K562 (cell line): ENCODE data around the gene KPNA4. TPM values are rescaled to one million over a fixed set of nuclear protein-coding genes. Genes with fewer than 3 reads are reported as not detected.

ENCODE experiments used
- BACH1 ChIP-seq: fragments of 200-800 bp; sonication (Bioruptor generic); IDR thresholded peaks from 2 replicates; pipeline ENCODE4 v1.6.1; 2016; ENCODE audit warnings: missing genetic modification characterization, missing compliant biosample characterization
- DMBX1 ChIP-seq: fragments of 250-450 bp; sonication (Bioruptor Pico); IDR thresholded peaks from 2 replicates; pipeline ENCODE4 v1.8.0; 2022; ENCODE audit warnings: inconsistent platforms, mild to moderate bottlenecking, moderate library complexity, borderline replicate concordance
- GABPB2 ChIP-seq: fragments of 250-450 bp; sonication (Bioruptor Pico); conservative IDR thresholded peaks from 2 replicates; pipeline ENCODE4 v1.5.1; 2021; ENCODE audit warnings: mild to moderate bottlenecking
- KDM5B ChIP-seq: fragments of 200-600 bp; sonication (generic); IDR thresholded peaks from 2 replicates; pipeline ENCODE4 v1.6.1; 2012; ENCODE audit warnings: low read depth, mild to moderate bottlenecking, moderate library complexity, low read length, control low read depth, inconsistent platforms; ENCODE audit not compliant: insufficient replicate concordance
- NCOR1 ChIP-seq: fragments of 450-650 bp; IDR thresholded peaks from 2 replicates; pipeline ENCODE4 v1.6.1; 2016; ENCODE audit warnings: mild to moderate bottlenecking, moderate library complexity
- PHF21A ChIP-seq: fragments of 450-650 bp; IDR thresholded peaks from 2 replicates; pipeline ENCODE4 v1.6.1; 2017; ENCODE audit warnings: low read depth, borderline replicate concordance
- PPARD ChIP-seq: fragments of 250-450 bp; sonication (Bioruptor Pico); IDR thresholded peaks from 2 replicates; pipeline ENCODE4 v1.8.0; 2022; ENCODE audit warnings: inconsistent platforms, mild to moderate bottlenecking, moderate library complexity
- PRPF4 ChIP-seq: fragments of 200-400 bp; formaldehyde crosslinking; IDR thresholded peaks from one replicate; pipeline ENCODE4 v1.6.1; 2017; ENCODE audit warnings: low read length, low read depth, mild to moderate bottlenecking; ENCODE audit not compliant: insufficient read depth, poor library complexity, severe bottlenecking
- RBM17 ChIP-seq: fragments of 200-400 bp; formaldehyde crosslinking; IDR thresholded peaks from 2 replicates; pipeline ENCODE4 v1.6.1; 2017; ENCODE audit warnings: low read depth, mild to moderate bottlenecking, low read length, borderline replicate concordance
- ZFX ChIP-seq: sonication (generic); formaldehyde crosslinking; IDR thresholded peaks from 2 replicates; pipeline ENCODE4 v1.8.0; 2022; ENCODE audit warnings: mild to moderate bottlenecking, missing genetic modification reagents, moderate library complexity
- ZKSCAN8 ChIP-seq: fragments of 200-800 bp; sonication (Bioruptor generic); IDR thresholded peaks from 2 replicates; pipeline ENCODE4 v1.6.1; 2016; ENCODE audit warnings: missing genetic modification characterization, missing compliant biosample characterization
- polyA plus RNA-seq, 8 experiments: library from polyadenylated mRNA; depleted of rRNA in 4 of 8; stranded (reverse) in 5 of 8; unstranded in 3 of 8; fragments of >200 nt; fragmentation: Nextera tagmentation in 2 of 8; fragmentation: Illumina TruSeq in 1 of 8; extraction: Ambion mirVana in 2 of 8; extraction: Trizol in 1 of 8; gene quantifications; 2 replicates each; pipeline versions ENCODE4 v1.2.1 to v1.2.3, GENCODE V29; 2011 to 2014; ENCODE audit warnings: inconsistent platforms in 1 of 8, missing spikeins in 1 of 8
- total RNA-seq, 7 experiments: library from RNA; depleted of rRNA in 6 of 7; stranded (reverse); fragments of >200 nt in 6 of 7; fragmentation: Illumina TruSeq in 2 of 7; extraction: Trizol in 2 of 7; gene quantifications; 2 replicates each; pipeline versions ENCODE4 v1.2.1 to v1.2.3, GENCODE V29; 2011 to 2021; ENCODE audit warnings: low replicate concordance in 1 of 7
- TF ChIP-seq, protein P1 (sequence below): fragments of 450-650 bp; IDR thresholded peaks from 2 replicates; pipeline ENCODE4 v1.6.1; 2017; ENCODE audit warnings: antibody characterized with exemption, mild to moderate bottlenecking
- TF ChIP-seq, protein P2 (sequence below): fragments of 250-450 bp; sonication (Bioruptor Pico); IDR thresholded peaks from 2 replicates; pipeline ENCODE4 v1.5.0; 2021
- TF ChIP-seq, protein P3 (sequence below): sonication (generic); formaldehyde crosslinking; IDR thresholded peaks from 2 replicates; pipeline ENCODE4 v1.8.0; 2022; ENCODE audit warnings: mild to moderate bottlenecking, missing genetic modification reagents
- TF ChIP-seq, protein P4 (sequence below), 2 experiments: IDR thresholded peaks; 2 replicates each; pipeline ENCODE4 v1.6.1; 2011; ENCODE audit warnings: borderline replicate concordance in 1 of 2, control low read depth in 1 of 2, low read depth in 1 of 2, low read length in 1 of 2, mild to moderate bottlenecking in 1 of 2, mixed read lengths in 1 of 2, moderate library complexity in 1 of 2; ENCODE audit not compliant: insufficient read depth in 1 of 2, insufficient read length in 1 of 2, poor library complexity in 1 of 2, severe bottlenecking in 1 of 2; ENCODE audit errors: extremely low read depth in 1 of 2

KPNA4 gene
- total and polyA plus RNA-seq, 9 of the 15 experiments (the other 6 are each of a cell fraction or from before 2014, with no cell fraction given): 13.9 to 66.6 (median 34.5) TPM

DNA sequence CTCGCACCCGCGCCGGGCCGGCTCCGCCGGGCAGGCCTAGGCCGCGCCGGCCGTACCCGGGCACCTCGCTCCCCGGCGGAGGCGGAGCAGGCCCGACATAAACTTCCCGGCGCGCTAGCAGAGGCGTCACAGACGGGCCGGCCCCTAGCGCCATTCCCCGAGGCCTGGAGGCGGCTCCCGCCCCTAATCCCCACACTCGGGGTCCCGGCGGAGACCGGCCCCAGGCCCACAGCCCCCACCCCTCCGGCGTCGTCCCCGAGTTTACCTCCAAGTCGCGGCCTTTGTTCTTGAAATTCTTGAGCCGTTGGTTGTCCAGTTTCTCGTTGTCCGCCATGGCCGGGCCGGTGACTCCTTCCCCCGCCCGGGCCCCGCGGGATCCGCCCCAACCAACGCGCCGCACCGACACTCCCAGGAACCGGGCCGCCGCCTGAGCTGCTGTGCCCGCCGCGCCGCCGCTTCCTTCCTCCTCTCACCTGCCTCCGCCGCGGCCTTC lies 376 bp downstream of the KPNA4 start (continued):
- TF ChIP-seq, protein P1, sequence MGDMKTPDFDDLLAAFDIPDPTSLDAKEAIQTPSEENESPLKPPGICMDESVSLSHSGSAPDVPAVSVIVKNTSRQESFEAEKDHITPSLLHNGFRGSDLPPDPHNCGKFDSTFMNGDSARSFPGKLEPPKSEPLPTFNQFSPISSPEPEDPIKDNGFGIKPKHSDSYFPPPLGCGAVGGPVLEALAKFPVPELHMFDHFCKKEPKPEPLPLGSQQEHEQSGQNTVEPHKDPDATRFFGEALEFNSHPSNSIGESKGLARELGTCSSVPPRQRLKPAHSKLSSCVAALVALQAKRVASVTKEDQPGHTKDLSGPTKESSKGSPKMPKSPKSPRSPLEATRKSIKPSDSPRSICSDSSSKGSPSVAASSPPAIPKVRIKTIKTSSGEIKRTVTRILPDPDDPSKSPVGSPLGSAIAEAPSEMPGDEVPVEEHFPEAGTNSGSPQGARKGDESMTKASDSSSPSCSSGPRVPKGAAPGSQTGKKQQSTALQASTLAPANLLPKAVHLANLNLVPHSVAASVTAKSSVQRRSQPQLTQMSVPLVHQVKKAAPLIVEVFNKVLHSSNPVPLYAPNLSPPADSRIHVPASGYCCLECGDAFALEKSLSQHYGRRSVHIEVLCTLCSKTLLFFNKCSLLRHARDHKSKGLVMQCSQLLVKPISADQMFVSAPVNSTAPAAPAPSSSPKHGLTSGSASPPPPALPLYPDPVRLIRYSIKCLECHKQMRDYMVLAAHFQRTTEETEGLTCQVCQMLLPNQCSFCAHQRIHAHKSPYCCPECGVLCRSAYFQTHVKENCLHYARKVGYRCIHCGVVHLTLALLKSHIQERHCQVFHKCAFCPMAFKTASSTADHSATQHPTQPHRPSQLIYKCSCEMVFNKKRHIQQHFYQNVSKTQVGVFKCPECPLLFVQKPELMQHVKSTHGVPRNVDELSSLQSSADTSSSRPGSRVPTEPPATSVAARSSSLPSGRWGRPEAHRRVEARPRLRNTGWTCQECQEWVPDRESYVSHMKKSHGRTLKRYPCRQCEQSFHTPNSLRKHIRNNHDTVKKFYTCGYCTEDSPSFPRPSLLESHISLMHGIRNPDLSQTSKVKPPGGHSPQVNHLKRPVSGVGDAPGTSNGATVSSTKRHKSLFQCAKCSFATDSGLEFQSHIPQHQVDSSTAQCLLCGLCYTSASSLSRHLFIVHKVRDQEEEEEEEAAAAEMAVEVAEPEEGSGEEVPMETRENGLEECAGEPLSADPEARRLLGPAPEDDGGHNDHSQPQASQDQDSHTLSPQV: no peak
- TF ChIP-seq KDM5B (no peak), PRPF4 (peak; percentile 45), NCOR1 (no peak), RBM17 (no peak), DMBX1 (CRISPR knock-in tag) (no peak), ZFX (CRISPR knock-in tag) (peak; percentile 87), PPARD (CRISPR knock-in tag) (no peak), PHF21A (no peak), ZKSCAN8 (no peak), BACH1 (no peak), GABPB2 (CRISPR knock-in tag) (no peak)
- TF ChIP-seq, protein P2, sequence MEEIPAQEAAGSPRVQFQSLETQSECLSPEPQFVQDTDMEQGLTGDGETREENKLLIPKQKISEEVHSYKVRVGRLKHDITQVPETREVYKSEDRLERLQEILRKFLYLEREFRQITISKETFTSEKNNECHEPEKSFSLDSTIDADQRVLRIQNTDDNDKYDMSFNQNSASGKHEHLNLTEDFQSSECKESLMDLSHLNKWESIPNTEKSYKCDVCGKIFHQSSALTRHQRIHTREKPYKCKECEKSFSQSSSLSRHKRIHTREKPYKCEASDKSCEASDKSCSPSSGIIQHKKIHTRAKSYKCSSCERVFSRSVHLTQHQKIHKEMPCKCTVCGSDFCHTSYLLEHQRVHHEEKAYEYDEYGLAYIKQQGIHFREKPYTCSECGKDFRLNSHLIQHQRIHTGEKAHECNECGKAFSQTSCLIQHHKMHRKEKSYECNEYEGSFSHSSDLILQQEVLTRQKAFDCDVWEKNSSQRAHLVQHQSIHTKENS (CRISPR knock-in tag): no peak
- TF ChIP-seq, protein P3, sequence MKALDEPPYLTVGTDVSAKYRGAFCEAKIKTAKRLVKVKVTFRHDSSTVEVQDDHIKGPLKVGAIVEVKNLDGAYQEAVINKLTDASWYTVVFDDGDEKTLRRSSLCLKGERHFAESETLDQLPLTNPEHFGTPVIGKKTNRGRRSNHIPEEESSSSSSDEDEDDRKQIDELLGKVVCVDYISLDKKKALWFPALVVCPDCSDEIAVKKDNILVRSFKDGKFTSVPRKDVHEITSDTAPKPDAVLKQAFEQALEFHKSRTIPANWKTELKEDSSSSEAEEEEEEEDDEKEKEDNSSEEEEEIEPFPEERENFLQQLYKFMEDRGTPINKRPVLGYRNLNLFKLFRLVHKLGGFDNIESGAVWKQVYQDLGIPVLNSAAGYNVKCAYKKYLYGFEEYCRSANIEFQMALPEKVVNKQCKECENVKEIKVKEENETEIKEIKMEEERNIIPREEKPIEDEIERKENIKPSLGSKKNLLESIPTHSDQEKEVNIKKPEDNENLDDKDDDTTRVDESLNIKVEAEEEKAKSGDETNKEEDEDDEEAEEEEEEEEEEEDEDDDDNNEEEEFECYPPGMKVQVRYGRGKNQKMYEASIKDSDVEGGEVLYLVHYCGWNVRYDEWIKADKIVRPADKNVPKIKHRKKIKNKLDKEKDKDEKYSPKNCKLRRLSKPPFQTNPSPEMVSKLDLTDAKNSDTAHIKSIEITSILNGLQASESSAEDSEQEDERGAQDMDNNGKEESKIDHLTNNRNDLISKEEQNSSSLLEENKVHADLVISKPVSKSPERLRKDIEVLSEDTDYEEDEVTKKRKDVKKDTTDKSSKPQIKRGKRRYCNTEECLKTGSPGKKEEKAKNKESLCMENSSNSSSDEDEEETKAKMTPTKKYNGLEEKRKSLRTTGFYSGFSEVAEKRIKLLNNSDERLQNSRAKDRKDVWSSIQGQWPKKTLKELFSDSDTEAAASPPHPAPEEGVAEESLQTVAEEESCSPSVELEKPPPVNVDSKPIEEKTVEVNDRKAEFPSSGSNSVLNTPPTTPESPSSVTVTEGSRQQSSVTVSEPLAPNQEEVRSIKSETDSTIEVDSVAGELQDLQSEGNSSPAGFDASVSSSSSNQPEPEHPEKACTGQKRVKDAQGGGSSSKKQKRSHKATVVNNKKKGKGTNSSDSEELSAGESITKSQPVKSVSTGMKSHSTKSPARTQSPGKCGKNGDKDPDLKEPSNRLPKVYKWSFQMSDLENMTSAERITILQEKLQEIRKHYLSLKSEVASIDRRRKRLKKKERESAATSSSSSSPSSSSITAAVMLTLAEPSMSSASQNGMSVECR (CRISPR knock-in tag): no peak
- TF ChIP-seq, protein P4, sequence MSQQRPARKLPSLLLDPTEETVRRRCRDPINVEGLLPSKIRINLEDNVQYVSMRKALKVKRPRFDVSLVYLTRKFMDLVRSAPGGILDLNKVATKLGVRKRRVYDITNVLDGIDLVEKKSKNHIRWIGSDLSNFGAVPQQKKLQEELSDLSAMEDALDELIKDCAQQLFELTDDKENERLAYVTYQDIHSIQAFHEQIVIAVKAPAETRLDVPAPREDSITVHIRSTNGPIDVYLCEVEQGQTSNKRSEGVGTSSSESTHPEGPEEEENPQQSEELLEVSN (IDR thresholded peaks at IDR 0.05; ENCODE audit: borderline replicate concordance in 1 of 2, extremely low read depth in 1 of 2, insufficient read depth in 1 of 2, insufficient read length in 1 of 2, low read depth in 1 of 2, low read length in 1 of 2, poor library complexity in 1 of 2, severe bottlenecking in 1 of 2): peak in 1 of 2 experiments; percentile 16
